Keratinocyte (primary cell): ENCODE results near the gene PHOSPHO1. TPM values are rescaled to one million over a fixed set of nuclear protein-coding genes. Genes with fewer than 3 reads are reported as not detected.

ENCODE experiments used
- DNase-seq: peaks from one replicate; pipeline ENCODE4 v3.0.0-alpha.2; 2011; ENCODE audit warnings: low read depth, missing footprints, low spot score
- FAIRE-seq: peaks from 2 replicates; lab custom pipeline; 2011; peaks lifted over from hg19 to GRCh38; lab: Jason Lieb, UNC
- H2AFZ ChIP-seq: 2 replicates; pipeline ENCODE4 v1.6.0; 2012; ENCODE audit warnings: low read length, control low read depth, inconsistent platforms; ENCODE audit not compliant: control insufficient read depth
- H3K27ac ChIP-seq: 2 replicates; pipeline ENCODE4 v1.5.1; 2011; ENCODE audit warnings: low read length; ENCODE audit not compliant: control insufficient read depth, insufficient read depth
- H3K27me3 ChIP-seq: 3 replicates; pipeline ENCODE4 v1.6.0; 2011; ENCODE audit warnings: low read length; ENCODE audit not compliant: control insufficient read depth, insufficient read depth; ENCODE audit errors: extremely low read depth
- H3K36me3 ChIP-seq, 2 experiments: 2 replicates in 1 of 2; 3 replicates in 1 of 2; pipeline ENCODE4 v1.5.1; 2011; ENCODE audit warnings: low read length in 2 of 2, mild to moderate bottlenecking in 1 of 2; ENCODE audit not compliant: control insufficient read depth in 2 of 2, insufficient read depth in 2 of 2; ENCODE audit errors: extremely low read depth in 1 of 2
- H3K4me1 ChIP-seq: 3 replicates; pipeline ENCODE4 v1.5.1; 2011; ENCODE audit warnings: low read length; ENCODE audit not compliant: control insufficient read depth, insufficient read depth; ENCODE audit errors: extremely low read depth
- H3K4me2 ChIP-seq: 3 replicates; pipeline ENCODE4 v1.6.0; 2011; ENCODE audit warnings: low read depth, low read length; ENCODE audit not compliant: control insufficient read depth, insufficient read depth; ENCODE audit errors: extremely low read depth
- H3K4me3 ChIP-seq, 3 experiments: fragments of 200-600 bp in 1 of 3; sonication (generic) in 1 of 3; 2 replicates in 2 of 3; 3 replicates in 1 of 3; pipeline ENCODE4 v1.5.1; 2011 to 2016; ENCODE audit warnings: low read length in 3 of 3, mild to moderate bottlenecking in 3 of 3, control low read depth in 2 of 3, inconsistent platforms in 1 of 3, low read depth in 1 of 3, mixed read lengths in 1 of 3, mixed run types in 1 of 3, moderate library complexity in 1 of 3; ENCODE audit not compliant: control insufficient read depth in 2 of 3, insufficient read depth in 2 of 3; ENCODE audit errors: extremely low read depth in 1 of 3
- H3K79me2 ChIP-seq: 2 replicates; pipeline ENCODE4 v1.6.0; 2012; ENCODE audit warnings: low read length; ENCODE audit not compliant: control insufficient read depth, insufficient read depth
- H3K9ac ChIP-seq: 3 replicates; pipeline ENCODE4 v1.6.0; 2011; ENCODE audit warnings: low read length; ENCODE audit not compliant: control insufficient read depth, insufficient read depth; ENCODE audit errors: extremely low read depth
- H3K9me1 ChIP-seq: 3 replicates; pipeline ENCODE4 v1.6.0; 2011; ENCODE audit warnings: low read length; ENCODE audit not compliant: control insufficient read depth, insufficient read depth; ENCODE audit errors: extremely low read depth
- H3K9me3 ChIP-seq: 2 replicates; pipeline ENCODE4 v1.5.1; 2012; ENCODE audit warnings: low read depth, low read length; ENCODE audit not compliant: control insufficient read depth
- H4K20me1 ChIP-seq: 3 replicates; pipeline ENCODE4 v1.6.0; 2011; ENCODE audit warnings: low read length; ENCODE audit not compliant: control insufficient read depth, insufficient read depth; ENCODE audit errors: extremely low read depth
- EZH2 ChIP-seq: IDR thresholded peaks from one replicate; pipeline ENCODE4 v1.6.1; 2012; ENCODE audit warnings: inconsistent platforms, mild to moderate bottlenecking, low read length, moderate library complexity
- dilution Hi-C: fragments of 300-500 bp; cut with MboI; formaldehyde crosslinking; loops from one replicate; pipeline ENCODE4 v1.7.0; 2020; ENCODE audit warnings: low sequenced_read_pairs; ENCODE audit not compliant: extremely low pct_ligation_motif_present
- polyA plus RNA-seq, 5 experiments: library from polyadenylated mRNA; depleted of rRNA in 3 of 5; stranded (reverse) in 3 of 5; stranded (forward) in 1 of 5; unstranded in 1 of 5; fragments of >200 nt; gene quantifications; 1 replicate in 1 of 5; 2 replicates in 3 of 5; 3 replicates in 1 of 5; pipeline versions ENCODE4 v1.2.1 to v1.2.3, GENCODE V29; 2011 to 2012; ENCODE audit warnings: missing spikeins in 2 of 5, low read depth in 1 of 5, low replicate concordance in 1 of 5
- TF ChIP-seq, protein P1 (sequence below), 3 experiments: IDR thresholded peaks in 1 of 3; conservative IDR thresholded peaks in 1 of 3; optimal IDR thresholded peaks in 1 of 3; 2 replicates in 2 of 3; 3 replicates in 1 of 3; pipeline versions ENCODE3 to v1.5.1; 2011; ENCODE audit warnings: low read length in 3 of 3, mild to moderate bottlenecking in 3 of 3, moderate library complexity in 2 of 3, control low read depth in 1 of 3, inconsistent platforms in 1 of 3; ENCODE audit not compliant: insufficient read depth in 2 of 3; ENCODE audit errors: extremely low read depth in 1 of 3

Gene PHOSPHO1
- polyA plus RNA-seq, 1 donor (not counting 4 experiments of a cell fraction or from before 2014, with no cell fraction given): 0.04 TPM

- Histone ChIP-seq H3K4me3 (no peak overlapping the region), H3K27ac (no peak overlapping the region), H3K4me2 (no peak overlapping the region), H3K79me2 (no peaks in the 10 kb centered on the region), H3K9me3 (no peaks in the 10 kb centered on the region), H4K20me1 (no peaks in the 10 kb centered on the region), H3K9ac (no peak overlapping the region), H3K4me1 (no peaks in the 10 kb centered on the region), H2AFZ (no peak overlapping the region), H3K27me3 (no peaks in the 10 kb centered on the region), H3K36me3 (no peaks in the 10 kb centered on the region), H3K9me1 (no peaks in the 10 kb centered on the region)
- DNase-seq (no peak), FAIRE-seq (no peak)
- dilution Hi-C loops: no loop called here
- TF ChIP-seq EZH2: no peak
- TF ChIP-seq, protein P1, sequence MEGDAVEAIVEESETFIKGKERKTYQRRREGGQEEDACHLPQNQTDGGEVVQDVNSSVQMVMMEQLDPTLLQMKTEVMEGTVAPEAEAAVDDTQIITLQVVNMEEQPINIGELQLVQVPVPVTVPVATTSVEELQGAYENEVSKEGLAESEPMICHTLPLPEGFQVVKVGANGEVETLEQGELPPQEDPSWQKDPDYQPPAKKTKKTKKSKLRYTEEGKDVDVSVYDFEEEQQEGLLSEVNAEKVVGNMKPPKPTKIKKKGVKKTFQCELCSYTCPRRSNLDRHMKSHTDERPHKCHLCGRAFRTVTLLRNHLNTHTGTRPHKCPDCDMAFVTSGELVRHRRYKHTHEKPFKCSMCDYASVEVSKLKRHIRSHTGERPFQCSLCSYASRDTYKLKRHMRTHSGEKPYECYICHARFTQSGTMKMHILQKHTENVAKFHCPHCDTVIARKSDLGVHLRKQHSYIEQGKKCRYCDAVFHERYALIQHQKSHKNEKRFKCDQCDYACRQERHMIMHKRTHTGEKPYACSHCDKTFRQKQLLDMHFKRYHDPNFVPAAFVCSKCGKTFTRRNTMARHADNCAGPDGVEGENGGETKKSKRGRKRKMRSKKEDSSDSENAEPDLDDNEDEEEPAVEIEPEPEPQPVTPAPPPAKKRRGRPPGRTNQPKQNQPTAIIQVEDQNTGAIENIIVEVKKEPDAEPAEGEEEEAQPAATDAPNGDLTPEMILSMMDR (optimal IDR thresholded peaks at IDR 0.05 in 1 of 3, IDR thresholded peaks at IDR 0.05 in 1 of 3, conservative IDR thresholded peaks at IDR 0.05 in 1 of 3; ENCODE audit: extremely low read depth in 1 of 3, insufficient read depth in 2 of 3, low read length in 3 of 3): no peak
These were observed 23.5 kb upstream of the PHOSPHO1 start for GRCh38 chr17:49254066-49254465.

GRCh38 chr17:49252148-49252695 is 21.6 kb upstream of the PHOSPHO1 start:
- no peaks in the 10 kb centered on the region for H3K4me1 ChIP-seq
- FAIRE-seq (no peak), DNase-seq (no peak)
- H3K36me3 ChIP-seq: no peaks in the 10 kb centered on the region
- no peaks in the 10 kb centered on the region for H3K79me2 ChIP-seq
- no peak overlapping the region for H3K4me2 ChIP-seq
- TF ChIP-seq EZH2: no peak
- TF ChIP-seq, protein P1 (optimal IDR thresholded peaks at IDR 0.05 in 1 of 3, IDR thresholded peaks at IDR 0.05 in 1 of 3, conservative IDR thresholded peaks at IDR 0.05 in 1 of 3; ENCODE audit: extremely low read depth in 1 of 3, insufficient read depth in 2 of 3, low read length in 3 of 3): no peak
- no peaks in the 10 kb centered on the region for H3K9me3 ChIP-seq
- H3K9ac ChIP-seq: no peak overlapping the region
- H2AFZ ChIP-seq: no peak overlapping the region
- peaks cover 4% of the 10 kb centered on the region for H3K27me3 ChIP-seq
- no peaks in the 10 kb centered on the region for H4K20me1 ChIP-seq
- no peaks in the 10 kb centered on the region for H3K9me1 ChIP-seq
- dilution Hi-C loops: no loop called here
- H3K27ac ChIP-seq: no peak overlapping the region
- no peak overlapping the region for H3K4me3 ChIP-seq
